Activated naive CD8-positive, alpha-beta T cell (primary cell): ENCODE results near the gene ANTKMT.
"Not testable (repeated sequence)": the region's sequence is repeated elsewhere in the genome, so short reads cannot be mapped to it uniquely, and the experiment has no call there.

ENCODE experiments used
- H3K27ac Mint-ChIP-seq: one replicate; pipeline ENCODE4 v1.8.0; 2021; ENCODE audit warnings: mixed read lengths
- H3K27me3 Mint-ChIP-seq: one replicate; pipeline ENCODE4 v1.8.0; 2021; ENCODE audit warnings: mixed read lengths
- H3K36me3 Mint-ChIP-seq: one replicate; pipeline ENCODE4 v1.8.0; 2021; ENCODE audit warnings: mixed read lengths
- H3K4me1 Mint-ChIP-seq: one replicate; pipeline ENCODE4 v1.8.0; 2021; ENCODE audit warnings: low read depth, mixed read lengths
- H3K4me3 Mint-ChIP-seq: one replicate; pipeline ENCODE4 v1.8.0; 2021; ENCODE audit warnings: mild to moderate bottlenecking, mixed read lengths
- H3K9me3 Mint-ChIP-seq: one replicate; pipeline ENCODE4 v1.8.0; 2021; ENCODE audit warnings: low read depth, mixed read lengths

Gene ANTKMT

GRCh38 chr16:746637-747036 is 25.7 kb downstream of the ANTKMT start:
- Mint-ChIP-seq H3K4me3 (no peak overlapping the region), H3K27ac (no peak overlapping the region), H3K4me1 (no peaks in the 10 kb centered on the region)

GRCh38 chr16:747978-748746 is 27.2 kb downstream of the ANTKMT start:
- Mint-ChIP-seq H3K9me3 (no peaks in the 10 kb centered on the region), H3K27me3 (no peaks in the 10 kb centered on the region), H3K27ac (no peak overlapping the region), H3K4me1 (no peaks in the 10 kb centered on the region), H3K4me3 (no peak overlapping the region), H3K36me3 (no peaks in the 10 kb centered on the region)

More at GRCh38 chr16:746637-747036, 25.7 kb downstream of the ANTKMT start:
- Mint-ChIP-seq H3K9me3 (no peaks in the 10 kb centered on the region), H3K36me3 (no peaks in the 10 kb centered on the region), H3K27me3 (no peaks in the 10 kb centered on the region)

GRCh38 chr16:749010-749409 is 28.1 kb downstream of the ANTKMT start:
- Mint-ChIP-seq H3K27me3 (no peaks in the 10 kb centered on the region), H3K27ac (no peak overlapping the region), H3K36me3 (no peaks in the 10 kb centered on the region), H3K4me1 (no peaks in the 10 kb centered on the region), H3K9me3 (no peaks in the 10 kb centered on the region), H3K4me3 (no peak overlapping the region)

- no peak overlapping the region for H3K4me3 Mint-ChIP-seq
- no peaks in the 10 kb centered on the region for H3K27me3 Mint-ChIP-seq
- H3K9me3 Mint-ChIP-seq = no peaks in the 10 kb centered on the region
- H3K4me1 Mint-ChIP-seq = no peaks in the 10 kb centered on the region
- no peaks in the 10 kb centered on the region for H3K36me3 Mint-ChIP-seq
- H3K27ac Mint-ChIP-seq = no peak overlapping the region
Measured at GRCh38 chr16:750485-750884, 29.5 kb downstream of the ANTKMT start.

- Mint-ChIP-seq H3K9me3 (no peaks in the 10 kb centered on the region), H3K27ac (no peak overlapping the region), H3K36me3 (no peaks in the 10 kb centered on the region), H3K4me1 (no peaks in the 10 kb centered on the region), H3K27me3 (no peaks in the 10 kb centered on the region), H3K4me3 (no peak overlapping the region)
Measured at GRCh38 chr16:751152-752006, 30.4 kb downstream of the ANTKMT start.

GRCh38 chr16:752007-752312 is 31.0 kb downstream of the ANTKMT start:
- Mint-ChIP-seq H3K36me3 (no peaks in the 10 kb centered on the region), H3K27me3 (no peaks in the 10 kb centered on the region), H3K4me1 (no peaks in the 10 kb centered on the region), H3K4me3 (no peak overlapping the region), H3K27ac (no peak overlapping the region), H3K9me3 (no peaks in the 10 kb centered on the region)

- not testable (repeated sequence) for H3K4me1 Mint-ChIP-seq, H3K27ac Mint-ChIP-seq, H3K9me3 Mint-ChIP-seq, H3K27me3 Mint-ChIP-seq, H3K36me3 Mint-ChIP-seq, H3K4me3 Mint-ChIP-seq
Measured at GRCh38 chr16:754121-754607, 33.2 kb downstream of the ANTKMT start.

- H3K4me1 Mint-ChIP-seq = no peaks in the 10 kb centered on the region
- no peak overlapping the region for H3K27ac Mint-ChIP-seq
- H3K9me3 Mint-ChIP-seq = no peaks in the 10 kb centered on the region
- peaks cover 4% of the 10 kb centered on the region for H3K27me3 Mint-ChIP-seq
- H3K36me3 Mint-ChIP-seq = no peaks in the 10 kb centered on the region
- H3K4me3 Mint-ChIP-seq = no peak overlapping the region
Measured at GRCh38 chr16:754656-755055, 33.7 kb downstream of the ANTKMT start.

GRCh38 chr16:756428-756827 is 35.5 kb downstream of the ANTKMT start:
- H3K27me3 Mint-ChIP-seq = peaks cover 6% of the 10 kb centered on the region
- H3K4me1 Mint-ChIP-seq = no peaks in the 10 kb centered on the region
- H3K4me3 Mint-ChIP-seq = no peak overlapping the region
- H3K9me3 Mint-ChIP-seq = no peaks in the 10 kb centered on the region
- H3K27ac Mint-ChIP-seq = no peak overlapping the region
- H3K36me3 Mint-ChIP-seq = no peaks in the 10 kb centered on the region

- no peak overlapping the region for H3K4me3 Mint-ChIP-seq
Measured at GRCh38 chr16:759110-759910, 38.4 kb downstream of the ANTKMT start.

GRCh38 chr16:760065-760464 is 39.1 kb downstream of the ANTKMT start:
- no peak overlapping the region for H3K27ac Mint-ChIP-seq
- no peaks in the 10 kb centered on the region for H3K4me1 Mint-ChIP-seq
- no peaks in the 10 kb centered on the region for H3K36me3 Mint-ChIP-seq

More at GRCh38 chr16:759110-759910, 38.4 kb downstream of the ANTKMT start:
- Mint-ChIP-seq H3K27ac (no peak overlapping the region), H3K36me3 (no peaks in the 10 kb centered on the region), H3K9me3 (no peaks in the 10 kb centered on the region), H3K4me1 (no peaks in the 10 kb centered on the region), H3K27me3 (peaks cover 6% of the 10 kb centered on the region)

GRCh38 chr16:760545-761343 is 39.8 kb downstream of the ANTKMT start, which contains the start of gene MSLN:
MSLN (plus strand) TSS chr16:760734; CDS start chr16:762681, 1,947 bp downstream.
- no peak within 1 kb of the TSS for H3K27ac Mint-ChIP-seq
- peaks cover 6% of the 10 kb centered on the region for H3K27me3 Mint-ChIP-seq
- H3K9me3 Mint-ChIP-seq = no peaks in the 10 kb centered on the region
- H3K4me3 Mint-ChIP-seq = no peak within 1 kb of the TSS
- H3K36me3 Mint-ChIP-seq = no peaks in the 10 kb centered on the region
- no peaks in the 10 kb centered on the region for H3K4me1 Mint-ChIP-seq

More at GRCh38 chr16:760065-760464, 39.1 kb downstream of the ANTKMT start:
- H3K9me3 Mint-ChIP-seq = no peaks in the 10 kb centered on the region
- peaks cover 6% of the 10 kb centered on the region for H3K27me3 Mint-ChIP-seq
- H3K4me3 Mint-ChIP-seq = no peak overlapping the region

GRCh38 chr16:761625-762513 is 40.9 kb downstream of the ANTKMT start:
- Mint-ChIP-seq H3K4me3 (no peak overlapping the region), H3K27ac (no peak overlapping the region), H3K36me3 (no peaks in the 10 kb centered on the region), H3K4me1 (no peaks in the 10 kb centered on the region), H3K9me3 (no peaks in the 10 kb centered on the region), H3K27me3 (peaks cover 6% of the 10 kb centered on the region)
